Measurements from ENCODE around the gene GSTM1. TPM values are rescaled to one million over a fixed set of nuclear protein-coding genes. Genes with fewer than 3 reads are reported as not detected.

GSTM1 gene
- total and polyA plus RNA-seq, 7 donors: 0.39 to 27.6 (median 17.0) TPM; not detected in 3

GRCh38 chr1:109739738-109740614 is 52.4 kb downstream of the GSTM1 start:
- intact Hi-C loops (cut with DNase I): loop anchor here (5.0 kb wide), 2 partner anchors 53 to 73 kb away; partner anchors contain the start of genes GSTM1 and GSTM2
- peak; percentile 95 to 98 (median 96) for TF ChIP-seq POLR2AphosphoS5 (IDR thresholded peaks at IDR 0.05)
- TF ChIP-seq CTCF (IDR thresholded peaks at IDR 0.05): no peak
- peak; percentile 63 to 87 for TF ChIP-seq POLR2A (IDR thresholded peaks at IDR 0.05)
- peak; percentile 90 for DNase-seq
- peak overlapping the region; percentile 64 to 85 (median 82) for H3K27ac ChIP-seq
- peak overlapping the region; percentile 56 to 79 (median 73) for H3K4me3 ChIP-seq
- 1 to 3% methylated on average over 86 of the region's 86 CpGs for WGBS, 2 donors
- H3K9me3 ChIP-seq: no peaks in the 10 kb centered on the region
- no peaks in the 10 kb centered on the region for H3K27me3 ChIP-seq
- peaks cover 0 to 27% (median 7%) of the 10 kb centered on the region in 4 donors for H3K36me3 ChIP-seq
- peaks cover 0 to 20% (median 14%) of the 10 kb centered on the region in 4 donors for H3K4me1 ChIP-seq

GRCh38 chr1:109740615-109741373 is 53.2 kb downstream of the GSTM1 start, which contains the start of gene GSTM3:
Gene GSTM3, minus strand, starts transcription at chr1:109741038. Its CDS starts 751 bp downstream, at chr1:109740287.
- Histone ChIP-seq H3K27ac (peak within 1 kb of the TSS; percentile 64 to 85 (median 82)), H3K36me3 (peaks cover 0 to 27% (median 7%) of the 10 kb centered on the region in 4 donors), H3K4me3 (peak within 1 kb of the TSS; percentile 56 to 79 (median 73)), H3K4me1 (peaks cover 0 to 20% (median 14%) of the 10 kb centered on the region in 4 donors), H3K27me3 (no peaks in the 10 kb centered on the region), H3K9me3 (no peaks in the 10 kb centered on the region)
- no peak for DNase-seq
- 2 to 15% methylated on average over 10 of the region's 10 CpGs for WGBS, 2 donors
- TF ChIP-seq CTCF (IDR thresholded peaks at IDR 0.05) (no peak), POLR2A (IDR thresholded peaks at IDR 0.05) (no peak), POLR2AphosphoS5 (IDR thresholded peaks at IDR 0.05) (no peak), EP300 (IDR thresholded peaks at IDR 0.05) (no peak)
- intact Hi-C loops (cut with DNase I): loop anchor here (5.0 kb wide), 1 partner anchor 73 kb away; the partner anchor contains the start of gene GSTM2

Other genes starting within 250 kb of the GSTM1 start
- 1 to 10 TPM; 2.1 to 6.9 (median 3.2) TPM for gene SYPL2, start 221.3 kb upstream of the GSTM1 start, total RNA-seq
- under 1 TPM in 2 of 3 donors, not detected in 1; under 0.01 to 0.58 TPM for gene SYPL2, start 221.3 kb upstream of the GSTM1 start, polyA plus RNA-seq
- gene ATXN7L2, start 203.9 kb upstream of the GSTM1 start, total RNA-seq: 10 to 100 TPM in 1 of 4 donors, 1 to 10 TPM in 3; 2.0 to 12.2 (median 3.1) TPM
- gene ATXN7L2, start 203.9 kb upstream of the GSTM1 start, polyA plus RNA-seq: 1 to 10 TPM; 1.8 to 5.7 (median 2.1) TPM
- 1 to 10 TPM; 4.2 to 7.6 (median 5.4) TPM for gene CYB561D1, start 193.7 kb upstream of the GSTM1 start, total RNA-seq
- gene CYB561D1, start 193.7 kb upstream of the GSTM1 start, polyA plus RNA-seq: 10 to 100 TPM in 1 of 3 donors, 1 to 10 TPM in 2; 1.8 to 12.5 (median 3.9) TPM
- 10 to 100 TPM in 1 of 4 donors, 1 to 10 TPM in 3; 6.4 to 12.1 (median 8.8) TPM for gene AMIGO1, start 178.1 kb upstream of the GSTM1 start, total RNA-seq
- gene AMIGO1, start 178.1 kb upstream of the GSTM1 start, polyA plus RNA-seq: 1 to 10 TPM in 1 of 3 donors, under 1 TPM in 2; 0.60 to 2.8 (median 0.69) TPM
- 1 to 10 TPM in 1 of 4 donors, under 1 TPM in 1, not detected in 2; 0.36 to 2.2 TPM for gene GPR61, start 147.9 kb upstream of the GSTM1 start, total RNA-seq
- under 1 TPM in 1 of 3 donors, not detected in 2; 0.07 TPM for gene GPR61, start 147.9 kb upstream of the GSTM1 start, polyA plus RNA-seq
- 1 to 10 TPM; 5.7 to 6.4 (median 6.1) TPM for gene GNAI3, start 139.2 kb upstream of the GSTM1 start, total RNA-seq
- gene GNAI3, start 139.2 kb upstream of the GSTM1 start, polyA plus RNA-seq: 1 to 10 TPM; 4.2 to 5.5 (median 5.2) TPM
- gene GNAT2, start 68.2 kb upstream of the GSTM1 start, total RNA-seq: not detected
- under 1 TPM in 1 of 3 donors, not detected in 2; 0.10 TPM for gene GNAT2, start 68.2 kb upstream of the GSTM1 start, polyA plus RNA-seq
- 10 to 100 TPM; 19.9 to 47.5 (median 29.4) TPM for gene AMPD2, start 68.0 kb upstream of the GSTM1 start, total RNA-seq
- gene AMPD2, start 68.0 kb upstream of the GSTM1 start, polyA plus RNA-seq: 10 to 100 TPM in 1 of 3 donors, 1 to 10 TPM in 2; 6.5 to 31.3 (median 6.6) TPM
- 10 to 100 TPM; 31.4 to 73.1 (median 44.8) TPM for gene GSTM4, start 31.7 kb upstream of the GSTM1 start, total RNA-seq
- 10 to 100 TPM; 47.0 to 69.4 (median 52.3) TPM for gene GSTM4, start 31.7 kb upstream of the GSTM1 start, polyA plus RNA-seq
- gene GSTM2, start 19.8 kb upstream of the GSTM1 start, total RNA-seq: 100 to 1,000 TPM in 1 of 4 donors, 10 to 100 TPM in 3; 42.5 to 139 (median 60.5) TPM
- gene GSTM2, start 19.8 kb upstream of the GSTM1 start, polyA plus RNA-seq: 10 to 100 TPM in 2 of 3 donors, 1 to 10 TPM in 1; 4.9 to 22.3 (median 12.6) TPM
- 1 to 10 TPM; 2.7 to 8.0 (median 3.5) TPM for gene GSTM5, start 24.4 kb downstream of the GSTM1 start, total RNA-seq
- gene GSTM5, start 24.4 kb downstream of the GSTM1 start, polyA plus RNA-seq: 10 to 100 TPM in 1 of 3 donors, 1 to 10 TPM in 2; 2.5 to 11.4 (median 2.7) TPM
- gene GSTM3, start 53.2 kb downstream of the GSTM1 start, total RNA-seq: 100 to 1,000 TPM in 3 of 4 donors, 10 to 100 TPM in 1; 61.1 to 143 (median 122) TPM
- 10 to 100 TPM; 21.6 to 64.3 (median 40.2) TPM for gene GSTM3, start 53.2 kb downstream of the GSTM1 start, polyA plus RNA-seq
- 1 to 10 TPM in 2 of 4 donors, not detected in 2; 1.1 to 1.4 TPM for gene EPS8L3, start 76.1 kb downstream of the GSTM1 start, total RNA-seq
- 100 to 1,000 TPM in 1 of 3 donors, 10 to 100 TPM in 2; 81.7 to 212 (median 84.4) TPM for gene EPS8L3, start 76.1 kb downstream of the GSTM1 start, polyA plus RNA-seq
- gene CSF1, start 223.0 kb downstream of the GSTM1 start, total RNA-seq: 100 to 1,000 TPM in 1 of 4 donors, 10 to 100 TPM in 3; 21.8 to 118 (median 47.5) TPM
- gene CSF1, start 223.0 kb downstream of the GSTM1 start, polyA plus RNA-seq: 10 to 100 TPM in 1 of 3 donors, 1 to 10 TPM in 2; 3.0 to 15.0 (median 3.7) TPM

Measured in sigmoid colon (tissue), 7 donors.